ENCODE measurements around the gene MMP24. TPM values are rescaled to one million over a fixed set of nuclear protein-coding genes. Genes with fewer than 3 reads are reported as not detected.

Gene MMP24
- total RNA-seq, 1 donor from 2014 or later, result not detected

- intact Hi-C loops (cut with micrococcal nuclease), result no loop called here
Observed at GRCh38 chr20:35291654-35292503, 65.4 kb downstream of the MMP24 start, which contains the start of gene FAM83C. Gene FAM83C, minus strand, starts transcription at chr20:35292425. Its CDS starts 121 bp downstream, at chr20:35292304.

- intact Hi-C loops (cut with micrococcal nuclease), result no loop called here
Observed at GRCh38 chr20:35292504-35293285, 66.2 kb downstream of the MMP24 start.

GRCh38 chr20:35293303-35294292, 67.1 kb downstream of the MMP24 start:
- intact Hi-C loops (cut with micrococcal nuclease), result no loop called here

GRCh38 chr20:35294293-35294685, 67.8 kb downstream of the MMP24 start:
- intact Hi-C loops (cut with micrococcal nuclease), result no loop called here

- intact Hi-C loops (cut with micrococcal nuclease), result no loop called here
Observed at GRCh38 chr20:35295058-35295457, 68.6 kb downstream of the MMP24 start.

GRCh38 chr20:35295674-35296073, 69.2 kb downstream of the MMP24 start:
- intact Hi-C loops (cut with micrococcal nuclease), result no loop called here

GRCh38 chr20:35296101-35296554, 69.6 kb downstream of the MMP24 start:
- intact Hi-C loops (cut with micrococcal nuclease), result no loop called here

GRCh38 chr20:35297155-35297554, 70.7 kb downstream of the MMP24 start:
- intact Hi-C loops (cut with micrococcal nuclease), result no loop called here

GRCh38 chr20:35297740-35298139, 71.2 kb downstream of the MMP24 start:
- intact Hi-C loops (cut with micrococcal nuclease), result no loop called here

- intact Hi-C loops (cut with micrococcal nuclease), result no loop called here
Observed at GRCh38 chr20:35298264-35298663, 71.8 kb downstream of the MMP24 start.

- intact Hi-C loops (cut with micrococcal nuclease), result loop anchor here (10.0 kb wide), 1 partner anchor 315 kb away; the partner anchor contains the start of gene SPAG4
Observed at GRCh38 chr20:35299780-35300179, 73.3 kb downstream of the MMP24 start.

GRCh38 chr20:35300469-35301262, 74.2 kb downstream of the MMP24 start:
- intact Hi-C loops (cut with micrococcal nuclease), result loop anchor here (10.0 kb wide), 1 partner anchor 314 kb away; the partner anchor contains the start of gene SPAG4

- intact Hi-C loops (cut with micrococcal nuclease), result loop anchor here (10.0 kb wide), 1 partner anchor 313 kb away; the partner anchor contains the start of gene SPAG4
Observed at GRCh38 chr20:35301426-35301825, 74.9 kb downstream of the MMP24 start.

- intact Hi-C loops (cut with micrococcal nuclease), result loop anchor here (10.0 kb wide), 1 partner anchor 312 kb away; the partner anchor contains the start of gene SPAG4
Observed at GRCh38 chr20:35302421-35303335, 76.2 kb downstream of the MMP24 start.

GRCh38 chr20:35303382-35303734, 76.9 kb downstream of the MMP24 start:
- intact Hi-C loops (cut with micrococcal nuclease), result loop anchor here (10.0 kb wide), 1 partner anchor 311 kb away; the partner anchor contains the start of gene SPAG4

- intact Hi-C loops (cut with micrococcal nuclease), result loop anchor here (1.0 to 10.0 kb wide), 4 partner anchors 25 to 311 kb away; partner anchors contain the start of gene SPAG4
Observed at GRCh38 chr20:35303735-35304491, 77.4 kb downstream of the MMP24 start.

GRCh38 chr20:35304956-35305355, 78.5 kb downstream of the MMP24 start:
- intact Hi-C loops (cut with micrococcal nuclease), result loop anchor here (1.0 to 10.0 kb wide), 4 partner anchors 24 to 310 kb away; partner anchors contain the start of gene SPAG4
